Stomach (tissue), 4 donors: ENCODE results near the gene MCF2L2.

Source experiments
- EP300 ChIP-seq: sonication (generic); formaldehyde crosslinking; IDR thresholded peaks from one replicate; pipeline ENCODE4 v1.6.1; 2017; ENCODE audit warnings: antibody characterized with exemption
- POLR2A ChIP-seq, 4 donors: fragments of 450-650 bp; IDR thresholded peaks; one replicate each; pipeline ENCODE4 v1.6.1; 2016; ENCODE audit warnings: antibody characterized with exemption in 4 of 4, control low read depth in 2 of 4, mild to moderate bottlenecking in 1 of 4, moderate library complexity in 1 of 4
- TF ChIP-seq, protein P1 (sequence below), 7 experiments: fragments of 450-650 bp in 4 of 7; fragments of 200-600 bp in 3 of 7; sonication (generic) in 3 of 7; IDR thresholded peaks; one replicate each; pipeline ENCODE4 v1.5.1; 2016 to 2019; ENCODE audit warnings: antibody characterized with exemption in 7 of 7, control low read depth in 2 of 7, mild to moderate bottlenecking in 1 of 7

DNA sequence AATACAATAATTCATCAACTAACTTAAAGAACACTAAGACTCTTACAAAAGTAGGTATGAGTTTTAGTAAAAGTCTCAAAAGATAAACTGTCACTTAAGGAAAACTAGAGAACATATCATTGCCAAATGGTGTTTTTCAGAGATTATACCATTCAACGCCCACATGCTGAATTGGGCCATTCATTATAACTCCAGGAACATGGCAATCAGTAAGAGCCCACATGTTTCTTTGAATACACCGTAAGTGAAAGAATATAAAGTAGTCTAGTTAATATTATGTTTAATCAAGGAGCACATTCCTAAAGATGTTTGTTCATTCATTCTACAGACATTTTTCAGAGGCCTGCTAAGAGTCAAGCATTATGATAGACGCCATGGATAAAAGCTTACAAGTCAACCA lies 152.5 kb downstream of the MCF2L2 start:
- TF ChIP-seq, protein P1, sequence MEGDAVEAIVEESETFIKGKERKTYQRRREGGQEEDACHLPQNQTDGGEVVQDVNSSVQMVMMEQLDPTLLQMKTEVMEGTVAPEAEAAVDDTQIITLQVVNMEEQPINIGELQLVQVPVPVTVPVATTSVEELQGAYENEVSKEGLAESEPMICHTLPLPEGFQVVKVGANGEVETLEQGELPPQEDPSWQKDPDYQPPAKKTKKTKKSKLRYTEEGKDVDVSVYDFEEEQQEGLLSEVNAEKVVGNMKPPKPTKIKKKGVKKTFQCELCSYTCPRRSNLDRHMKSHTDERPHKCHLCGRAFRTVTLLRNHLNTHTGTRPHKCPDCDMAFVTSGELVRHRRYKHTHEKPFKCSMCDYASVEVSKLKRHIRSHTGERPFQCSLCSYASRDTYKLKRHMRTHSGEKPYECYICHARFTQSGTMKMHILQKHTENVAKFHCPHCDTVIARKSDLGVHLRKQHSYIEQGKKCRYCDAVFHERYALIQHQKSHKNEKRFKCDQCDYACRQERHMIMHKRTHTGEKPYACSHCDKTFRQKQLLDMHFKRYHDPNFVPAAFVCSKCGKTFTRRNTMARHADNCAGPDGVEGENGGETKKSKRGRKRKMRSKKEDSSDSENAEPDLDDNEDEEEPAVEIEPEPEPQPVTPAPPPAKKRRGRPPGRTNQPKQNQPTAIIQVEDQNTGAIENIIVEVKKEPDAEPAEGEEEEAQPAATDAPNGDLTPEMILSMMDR (IDR thresholded peaks at IDR 0.05): no peak
- no peak for TF ChIP-seq POLR2A (IDR thresholded peaks at IDR 0.05)
- no peak for TF ChIP-seq EP300
